PFSK-1 (cell line): ENCODE results near the gene RBM44.

Experiments
- FOXP2 ChIP-seq: optimal IDR thresholded peaks from 2 replicates; pipeline ENCODE3; 2011; ENCODE audit warnings: borderline replicate concordance, control low read depth, inconsistent platforms; ENCODE audit not compliant: insufficient read depth; ENCODE audit errors: extremely low read length, extremely low read depth
- POLR2AphosphoS5 ChIP-seq: IDR thresholded peaks from 2 replicates; pipeline ENCODE4 v1.6.1; 2012; ENCODE audit warnings: low read depth, mild to moderate bottlenecking, control low read depth, low read length, moderate library complexity
- TF ChIP-seq, protein P1 (sequence below), 2 experiments: IDR thresholded peaks; 2 replicates each; pipeline versions ENCODE4 v1.6.1 to v1.8.0; 2011 to 2012; ENCODE audit warnings: low read depth in 2 of 2, low read length in 2 of 2, control low read depth in 1 of 2, inconsistent platforms in 1 of 2, mild to moderate bottlenecking in 1 of 2, moderate library complexity in 1 of 2; ENCODE audit not compliant: insufficient read depth in 1 of 2

DNA sequence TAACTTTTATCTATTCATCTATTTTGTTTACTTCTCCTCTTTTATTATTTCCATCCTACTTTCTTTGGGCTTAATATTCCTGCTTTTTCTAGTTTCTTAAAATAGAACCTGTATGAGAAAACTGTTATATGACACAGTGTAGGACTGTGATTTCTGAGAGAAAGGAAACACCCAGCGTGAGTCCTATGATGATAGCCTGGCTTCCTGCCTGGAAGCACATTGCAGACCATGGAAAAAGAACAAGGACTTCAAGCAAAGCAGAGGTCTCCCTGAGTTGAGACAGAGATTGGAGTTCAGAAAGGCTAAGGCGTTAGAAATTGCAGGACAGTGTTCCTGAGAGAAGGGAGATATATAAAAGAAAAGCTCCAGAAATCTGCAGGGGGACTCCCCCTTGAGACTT, 7.8 kb downstream of the RBM44 start:
- no peak for TF ChIP-seq POLR2AphosphoS5
- TF ChIP-seq, protein P1, sequence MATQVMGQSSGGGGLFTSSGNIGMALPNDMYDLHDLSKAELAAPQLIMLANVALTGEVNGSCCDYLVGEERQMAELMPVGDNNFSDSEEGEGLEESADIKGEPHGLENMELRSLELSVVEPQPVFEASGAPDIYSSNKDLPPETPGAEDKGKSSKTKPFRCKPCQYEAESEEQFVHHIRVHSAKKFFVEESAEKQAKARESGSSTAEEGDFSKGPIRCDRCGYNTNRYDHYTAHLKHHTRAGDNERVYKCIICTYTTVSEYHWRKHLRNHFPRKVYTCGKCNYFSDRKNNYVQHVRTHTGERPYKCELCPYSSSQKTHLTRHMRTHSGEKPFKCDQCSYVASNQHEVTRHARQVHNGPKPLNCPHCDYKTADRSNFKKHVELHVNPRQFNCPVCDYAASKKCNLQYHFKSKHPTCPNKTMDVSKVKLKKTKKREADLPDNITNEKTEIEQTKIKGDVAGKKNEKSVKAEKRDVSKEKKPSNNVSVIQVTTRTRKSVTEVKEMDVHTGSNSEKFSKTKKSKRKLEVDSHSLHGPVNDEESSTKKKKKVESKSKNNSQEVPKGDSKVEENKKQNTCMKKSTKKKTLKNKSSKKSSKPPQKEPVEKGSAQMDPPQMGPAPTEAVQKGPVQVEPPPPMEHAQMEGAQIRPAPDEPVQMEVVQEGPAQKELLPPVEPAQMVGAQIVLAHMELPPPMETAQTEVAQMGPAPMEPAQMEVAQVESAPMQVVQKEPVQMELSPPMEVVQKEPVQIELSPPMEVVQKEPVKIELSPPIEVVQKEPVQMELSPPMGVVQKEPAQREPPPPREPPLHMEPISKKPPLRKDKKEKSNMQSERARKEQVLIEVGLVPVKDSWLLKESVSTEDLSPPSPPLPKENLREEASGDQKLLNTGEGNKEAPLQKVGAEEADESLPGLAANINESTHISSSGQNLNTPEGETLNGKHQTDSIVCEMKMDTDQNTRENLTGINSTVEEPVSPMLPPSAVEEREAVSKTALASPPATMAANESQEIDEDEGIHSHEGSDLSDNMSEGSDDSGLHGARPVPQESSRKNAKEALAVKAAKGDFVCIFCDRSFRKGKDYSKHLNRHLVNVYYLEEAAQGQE (IDR thresholded peaks at IDR 0.05; ENCODE audit: insufficient read depth in 1 of 2, low read depth in 2 of 2, low read length in 2 of 2), result no peak
- no peak for TF ChIP-seq FOXP2
